Measurements from ENCODE around the gene THOC6.

GRCh38 chr16:2976673-2977072 is 47.2 kb upstream of the THOC6 start:
- TF ChIP-seq CTCF (IDR thresholded peaks at IDR 0.05) = no peak
- TF ChIP-seq POLR2A (IDR thresholded peaks at IDR 0.05) = no peak
- no peak for TF ChIP-seq POLR2AphosphoS5 (IDR thresholded peaks at IDR 0.05; ENCODE audit: insufficient read depth in 1 of 2, low read depth in 1 of 2)
